Thoracic aorta (tissue), 2 donors: ENCODE measurements around the gene CADM2. TPM values are rescaled to one million over a fixed set of nuclear protein-coding genes. Genes with fewer than 3 reads are reported as not detected.

Source experiments
- ATAC-seq: fragments of 150-250 bp; one replicate; pipeline ENCODE4 v1.8.0; 2017; ENCODE audit warnings: low read depth; ENCODE audit not compliant: insufficient number of reproducible peaks, low FRiP score
- DNase-seq: peaks from one replicate; pipeline ENCODE4 v3.0.0-alpha.2; 2020; ENCODE audit warnings: low spot score
- H3K27ac ChIP-seq, 2 donors: fragments of 200-600 bp; sonication (generic); 1 replicate in 1 of 2; 2 replicates in 1 of 2; pipeline ENCODE4 v1.5.1; 2016; ENCODE audit warnings: mild to moderate bottlenecking in 2 of 2, moderate library complexity in 2 of 2
- H3K27me3 ChIP-seq: fragments of 200-600 bp; sonication (generic); replicated peaks from 2 replicates; pipeline ENCODE4 v1.6.0; 2016; ENCODE audit warnings: mild to moderate bottlenecking; ENCODE audit not compliant: insufficient read depth
- H3K36me3 ChIP-seq: fragments of 200-600 bp; sonication (generic); one replicate; pipeline ENCODE4 v1.5.1; 2016
- H3K4me1 ChIP-seq, 2 donors: fragments of 200-600 bp; sonication (generic); 1 replicate in 1 of 2; 2 replicates in 1 of 2; pipeline versions ENCODE4 v1.5.1 to v1.6.0; 2016; ENCODE audit warnings: low read depth in 2 of 2, mild to moderate bottlenecking in 1 of 2; ENCODE audit not compliant: control insufficient read depth in 1 of 2
- H3K4me3 ChIP-seq: fragments of 200-600 bp; sonication (generic); 2 replicates; pipeline ENCODE4 v1.5.1; 2016; ENCODE audit warnings: mild to moderate bottlenecking
- H3K9me3 ChIP-seq: fragments of 200-600 bp; sonication (generic); 2 replicates; pipeline ENCODE4 v1.5.1; 2016
- total RNA-seq, 2 donors: library from RNA; depleted of rRNA; stranded (reverse); fragments of >200 nt; gene quantifications; one replicate each; pipeline versions ENCODE4 v1.1.0 to v1.2.3, GENCODE V29; 2016
- TF ChIP-seq, protein P1 (sequence below): fragments of 200-600 bp; sonication (generic); IDR thresholded peaks from one replicate; pipeline ENCODE4 v1.5.1; 2019; ENCODE audit warnings: antibody characterized with exemption

The CADM2 gene
- total RNA-seq, 2 donors from 2014 or later = 1.8 TPM; not detected in 1

DNA sequence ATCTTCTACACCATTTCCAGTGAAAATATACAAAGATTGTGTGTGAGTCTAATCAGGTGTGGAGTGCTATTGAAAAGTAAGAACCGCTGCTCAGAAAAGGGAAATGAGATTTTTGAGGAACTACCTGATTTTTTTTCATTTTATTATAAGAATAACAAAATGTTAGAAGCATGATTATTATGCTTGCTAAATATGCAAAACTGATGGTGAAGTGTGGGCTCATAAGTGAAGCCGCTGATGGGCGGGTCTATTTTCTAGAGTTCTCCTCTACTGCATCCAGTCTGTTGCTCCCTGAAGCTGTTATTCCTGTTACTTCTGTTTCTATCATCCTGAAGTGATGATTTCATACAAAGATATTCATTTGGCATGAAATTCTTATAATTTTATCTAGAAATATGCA, 612.0 kb downstream of the CADM2 start:
- DNase-seq (no peak), ATAC-seq (no peak)
- TF ChIP-seq, protein P1, sequence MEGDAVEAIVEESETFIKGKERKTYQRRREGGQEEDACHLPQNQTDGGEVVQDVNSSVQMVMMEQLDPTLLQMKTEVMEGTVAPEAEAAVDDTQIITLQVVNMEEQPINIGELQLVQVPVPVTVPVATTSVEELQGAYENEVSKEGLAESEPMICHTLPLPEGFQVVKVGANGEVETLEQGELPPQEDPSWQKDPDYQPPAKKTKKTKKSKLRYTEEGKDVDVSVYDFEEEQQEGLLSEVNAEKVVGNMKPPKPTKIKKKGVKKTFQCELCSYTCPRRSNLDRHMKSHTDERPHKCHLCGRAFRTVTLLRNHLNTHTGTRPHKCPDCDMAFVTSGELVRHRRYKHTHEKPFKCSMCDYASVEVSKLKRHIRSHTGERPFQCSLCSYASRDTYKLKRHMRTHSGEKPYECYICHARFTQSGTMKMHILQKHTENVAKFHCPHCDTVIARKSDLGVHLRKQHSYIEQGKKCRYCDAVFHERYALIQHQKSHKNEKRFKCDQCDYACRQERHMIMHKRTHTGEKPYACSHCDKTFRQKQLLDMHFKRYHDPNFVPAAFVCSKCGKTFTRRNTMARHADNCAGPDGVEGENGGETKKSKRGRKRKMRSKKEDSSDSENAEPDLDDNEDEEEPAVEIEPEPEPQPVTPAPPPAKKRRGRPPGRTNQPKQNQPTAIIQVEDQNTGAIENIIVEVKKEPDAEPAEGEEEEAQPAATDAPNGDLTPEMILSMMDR = no peak
- no peak overlapping the region for H3K4me3 ChIP-seq
- no peak overlapping the region for H3K27ac ChIP-seq
- no peaks in the 10 kb centered on the region for H3K27me3 ChIP-seq
- H3K36me3 ChIP-seq = no peaks in the 10 kb centered on the region
- H3K4me1 ChIP-seq = no peaks in the 10 kb centered on the region
- no peaks in the 10 kb centered on the region for H3K9me3 ChIP-seq

DNA sequence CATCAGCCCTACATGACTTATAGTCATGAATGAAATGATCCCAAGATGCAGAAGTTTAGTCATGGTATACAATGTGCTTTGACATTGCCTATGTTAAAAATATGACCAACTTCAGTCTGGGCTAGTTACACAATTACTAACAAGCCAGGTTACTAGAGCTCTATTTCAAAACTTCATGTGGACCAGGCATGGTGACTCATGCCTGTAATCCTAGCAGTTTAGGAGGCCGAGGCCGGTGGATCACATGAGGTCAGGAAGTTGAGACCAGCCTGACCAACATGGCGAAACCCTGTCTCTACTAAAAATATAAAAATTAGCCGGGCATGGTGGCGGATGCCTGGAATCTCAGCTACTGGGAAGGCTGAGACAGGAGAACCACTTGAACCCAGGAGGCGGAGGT, 613.0 kb downstream of the CADM2 start:
- no peaks in the 10 kb centered on the region for H3K36me3 ChIP-seq
- no peaks in the 10 kb centered on the region for H3K4me1 ChIP-seq
- TF ChIP-seq, protein P1 = no peak
- no peak for DNase-seq
- no peak for ATAC-seq
- H3K27ac ChIP-seq = no peak overlapping the region
- H3K9me3 ChIP-seq = no peaks in the 10 kb centered on the region
- no peak overlapping the region for H3K4me3 ChIP-seq
- H3K27me3 ChIP-seq = no peaks in the 10 kb centered on the region

DNA sequence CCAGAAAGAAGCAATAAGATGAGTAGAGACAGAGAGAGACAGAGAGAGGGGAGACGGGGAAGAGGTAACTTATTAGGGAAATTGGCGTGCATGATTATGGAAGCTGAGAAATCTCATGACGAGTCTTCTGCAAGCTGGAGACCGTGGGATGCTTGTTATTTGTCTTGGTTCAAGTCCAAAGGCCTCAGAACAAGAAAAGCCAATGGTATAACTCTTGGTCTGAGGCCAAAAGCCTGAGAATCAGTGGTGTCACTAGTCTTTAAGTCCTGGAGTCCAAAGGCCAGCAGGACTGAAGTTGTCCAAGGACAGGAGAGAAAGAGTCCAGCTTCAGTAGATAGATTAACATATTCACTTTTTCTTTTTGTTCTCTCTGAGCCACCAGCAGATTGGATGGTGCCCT, 613.6 kb downstream of the CADM2 start:
- H3K36me3 ChIP-seq = no peaks in the 10 kb centered on the region
- no peak overlapping the region for H3K27ac ChIP-seq
- no peaks in the 10 kb centered on the region for H3K9me3 ChIP-seq
- DNase-seq (no peak), ATAC-seq (no peak)
- H3K4me3 ChIP-seq = no peak overlapping the region
- no peaks in the 10 kb centered on the region for H3K4me1 ChIP-seq
- no peaks in the 10 kb centered on the region for H3K27me3 ChIP-seq
- TF ChIP-seq, protein P1 = no peak

DNA sequence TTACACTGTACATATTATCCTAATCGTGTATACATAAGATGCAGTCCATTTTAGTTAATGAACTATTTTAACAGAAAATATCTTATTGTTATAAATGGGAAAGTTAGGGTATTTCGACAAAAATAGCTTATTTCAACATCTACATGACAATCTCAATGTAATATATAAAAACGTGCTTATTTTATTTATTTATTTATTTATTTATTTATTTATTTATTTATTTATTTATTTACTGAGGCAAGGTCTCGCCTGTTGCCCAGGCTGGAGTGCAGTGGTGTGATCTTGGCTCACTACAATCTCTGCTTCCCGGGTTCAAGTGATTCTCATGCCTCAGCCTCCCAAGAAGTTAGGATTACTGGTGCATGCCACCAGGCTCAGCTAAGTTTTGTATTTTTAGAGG, 614.2 kb downstream of the CADM2 start:
- ATAC-seq (no peak), DNase-seq (no peak)
- H3K27me3 ChIP-seq = no peaks in the 10 kb centered on the region
- H3K9me3 ChIP-seq = no peaks in the 10 kb centered on the region
- H3K4me3 ChIP-seq = no peak overlapping the region
- H3K4me1 ChIP-seq = no peaks in the 10 kb centered on the region
- no peaks in the 10 kb centered on the region for H3K36me3 ChIP-seq
- no peak overlapping the region for H3K27ac ChIP-seq
- TF ChIP-seq, protein P1 = no peak

DNA sequence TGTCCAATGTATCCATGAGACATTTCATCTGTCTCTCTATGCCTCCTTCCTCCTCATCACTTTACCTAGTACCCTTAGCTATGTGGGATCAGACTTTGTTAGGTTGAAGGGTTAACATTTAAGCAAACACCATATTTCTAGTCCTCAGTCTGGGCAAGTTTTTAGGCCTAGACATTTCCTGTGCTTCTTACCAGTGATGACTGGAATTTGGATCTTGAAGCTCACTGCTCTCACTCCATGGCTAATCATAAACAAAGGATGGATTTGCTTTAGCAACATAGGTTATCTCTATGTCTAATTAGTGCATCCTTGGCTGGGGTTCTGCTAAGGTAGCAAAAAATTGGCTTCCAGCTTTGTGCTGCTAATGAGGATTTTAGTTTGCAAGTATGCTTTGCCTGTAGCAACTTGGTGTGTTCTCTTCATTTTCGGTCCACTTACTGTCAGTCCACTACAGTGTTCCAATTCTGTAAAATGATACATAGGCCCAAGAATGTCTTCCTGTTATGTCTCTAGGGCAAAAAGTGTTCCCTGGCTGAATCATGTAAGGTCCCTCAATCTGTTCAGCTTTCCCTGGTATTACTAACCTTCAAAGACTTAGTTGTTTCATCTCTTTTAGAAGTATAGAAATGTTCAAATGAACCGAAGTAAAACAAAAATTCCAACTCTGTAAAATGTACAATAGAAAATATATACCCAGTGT, 615.4 kb downstream of the CADM2 start:
- H3K4me3 ChIP-seq = no peak overlapping the region
- H3K9me3 ChIP-seq = no peaks in the 10 kb centered on the region
- H3K4me1 ChIP-seq = no peaks in the 10 kb centered on the region
- TF ChIP-seq, protein P1 = no peak
- ATAC-seq (no peak), DNase-seq (no peak)
- no peaks in the 10 kb centered on the region for H3K36me3 ChIP-seq
- H3K27me3 ChIP-seq = no peaks in the 10 kb centered on the region
- H3K27ac ChIP-seq = no peak overlapping the region
